HEK293 (cell line): Measurements from ENCODE around the gene TIMM44.

Source experiments
- CTCF ChIA-PET: fragments of 350-600 bp; formaldehyde crosslinking; extraction: SDS; loops from one replicate; lab custom pipeline; 2021; ENCODE audit warnings: antibody characterized with exemption; lab: Yijun Ruan, JAX
- POLR2A ChIA-PET: fragments of 300-600 bp; formaldehyde crosslinking; extraction: SDS; loops from one replicate; lab custom pipeline; 2020; ENCODE audit warnings: antibody characterized with exemption, inconsistent platforms; lab: Yijun Ruan, JAX
- H3K27ac ChIP-seq: fragments of 200-500 bp; sonication (Bioruptor generic); 2 replicates; pipeline ENCODE4 v1.5.1; 2014; ENCODE audit warnings: low read depth, low read length, control low read depth, inconsistent platforms; ENCODE audit errors: extremely low read depth
- H3K36me3 ChIP-seq, 2 experiments: fragments of 200-500 bp in 1 of 2; sonication (Bioruptor generic) in 1 of 2; 1 replicate in 1 of 2; 2 replicates in 1 of 2; pipeline ENCODE4 v1.5.1; 2014 to 2017; ENCODE audit warnings: inconsistent platforms in 2 of 2, low read length in 2 of 2; ENCODE audit not compliant: control insufficient read depth in 2 of 2, insufficient read depth in 1 of 2
- H3K4me1 ChIP-seq: fragments of 200-500 bp; sonication (Bioruptor generic); 2 replicates; pipeline ENCODE4 v1.5.1; 2014; ENCODE audit warnings: mild to moderate bottlenecking, low read length, inconsistent platforms; ENCODE audit not compliant: control insufficient read depth, insufficient read depth
- H3K4me3 ChIP-seq: 2 replicates; pipeline ENCODE4 v1.5.1; 2011; ENCODE audit warnings: low read depth, mild to moderate bottlenecking, control low read depth, low read length, moderate library complexity
- H3K9me3 ChIP-seq: fragments of 200-500 bp; sonication (Bioruptor generic); 2 replicates; pipeline ENCODE4 v1.5.1; 2014; ENCODE audit warnings: low read depth, low read length, inconsistent platforms; ENCODE audit not compliant: control insufficient read depth, insufficient read depth
- HIC1 ChIP-seq: fragments of 450-650 bp; formaldehyde crosslinking; IDR thresholded peaks from 2 replicates; pipeline ENCODE4 v1.5.1; 2016; ENCODE audit warnings: missing biosample characterization, missing genetic modification characterization
- PBX3 ChIP-seq: sonication (generic); formaldehyde crosslinking; IDR thresholded peaks from 2 replicates; pipeline ENCODE4 v1.8.1; 2022; ENCODE audit warnings: mild to moderate bottlenecking, moderate library complexity, missing genetic modification reagents
- PRDM10 ChIP-seq: fragments of 450-650 bp; formaldehyde crosslinking; IDR thresholded peaks from 2 replicates; pipeline ENCODE4 v1.5.1; 2016; ENCODE audit warnings: missing biosample characterization, missing genetic modification characterization
- REPIN1 ChIP-seq: fragments of 450-650 bp; formaldehyde crosslinking; IDR thresholded peaks from 2 replicates; pipeline ENCODE4 v1.5.1; 2017; ENCODE audit warnings: missing biosample characterization, missing genetic modification characterization, low read depth
- SCRT1 ChIP-seq: fragments of 450-650 bp; formaldehyde crosslinking; IDR thresholded peaks from 2 replicates; pipeline ENCODE4 v1.5.1; 2016; ENCODE audit warnings: missing biosample characterization, missing genetic modification characterization, borderline replicate concordance
- SP2 ChIP-seq: fragments of 450-650 bp; formaldehyde crosslinking; IDR thresholded peaks from 2 replicates; pipeline ENCODE4 v1.5.1; 2016; ENCODE audit warnings: missing biosample characterization, missing genetic modification characterization
- ZBTB21 ChIP-seq: fragments of 450-650 bp; formaldehyde crosslinking; IDR thresholded peaks from 2 replicates; pipeline ENCODE4 v1.5.1; 2017; ENCODE audit warnings: missing biosample characterization, missing genetic modification characterization
- ZBTB6 ChIP-seq: fragments of 450-650 bp; formaldehyde crosslinking; IDR thresholded peaks from 2 replicates; pipeline ENCODE4 v1.5.1; 2017; ENCODE audit warnings: missing biosample characterization, missing genetic modification characterization
- ZNF169 ChIP-seq: fragments of 450-650 bp; formaldehyde crosslinking; IDR thresholded peaks from 2 replicates; pipeline ENCODE4 v1.5.1; 2016; ENCODE audit warnings: missing biosample characterization, missing genetic modification characterization
- ZNF184 ChIP-seq: fragments of 450-650 bp; IDR thresholded peaks from 2 replicates; pipeline ENCODE4 v1.5.1; 2018; ENCODE audit warnings: missing biosample characterization, mild to moderate bottlenecking, missing genetic modification characterization
- ZNF211 ChIP-seq: fragments of 450-650 bp; formaldehyde crosslinking; IDR thresholded peaks from 2 replicates; pipeline ENCODE4 v1.5.1; 2016; ENCODE audit warnings: low read depth, missing biosample characterization, missing genetic modification characterization
- ZNF24 ChIP-seq: fragments of 450-650 bp; formaldehyde crosslinking; IDR thresholded peaks from 2 replicates; pipeline ENCODE4 v1.5.1; 2016; ENCODE audit warnings: missing biosample characterization, missing genetic modification characterization
- ZNF248 ChIP-seq: fragments of 450-650 bp; formaldehyde crosslinking; IDR thresholded peaks from 2 replicates; pipeline ENCODE4 v1.5.1; 2017; ENCODE audit warnings: missing biosample characterization, missing genetic modification characterization
- ZNF292 ChIP-seq: fragments of 450-650 bp; formaldehyde crosslinking; IDR thresholded peaks from 2 replicates; pipeline ENCODE4 v1.5.1; 2016; ENCODE audit warnings: low read depth, missing biosample characterization, missing genetic modification characterization, borderline replicate concordance
- ZNF350 ChIP-seq: fragments of 450-650 bp; formaldehyde crosslinking; IDR thresholded peaks from 2 replicates; pipeline ENCODE4 v1.5.0; 2017; ENCODE audit warnings: missing biosample characterization, mild to moderate bottlenecking, missing genetic modification characterization
- ZNF529 ChIP-seq: fragments of 450-650 bp; formaldehyde crosslinking; IDR thresholded peaks from 2 replicates; pipeline ENCODE4 v1.5.1; 2017; ENCODE audit warnings: missing genetic modification characterization, missing biosample characterization; ENCODE audit not compliant: insufficient replicate concordance
- ZNF548 ChIP-seq: fragments of 450-650 bp; formaldehyde crosslinking; IDR thresholded peaks from 2 replicates; pipeline ENCODE4 v1.5.1; 2016; ENCODE audit warnings: missing biosample characterization, missing genetic modification characterization
- ZNF600 ChIP-seq: fragments of 450-650 bp; formaldehyde crosslinking; IDR thresholded peaks from 2 replicates; pipeline ENCODE4 v1.5.1; 2016; ENCODE audit warnings: missing biosample characterization, missing genetic modification characterization
- ZNF645 ChIP-seq: fragments of 450-650 bp; formaldehyde crosslinking; IDR thresholded peaks from 2 replicates; pipeline ENCODE4; 2016; ENCODE audit warnings: missing biosample characterization, missing genetic modification characterization
- ZNF747 ChIP-seq: fragments of 450-650 bp; formaldehyde crosslinking; IDR thresholded peaks from 2 replicates; pipeline ENCODE4 v1.5.1; 2016; ENCODE audit warnings: missing biosample characterization, missing genetic modification characterization
- ZNF830 ChIP-seq: fragments of 450-650 bp; IDR thresholded peaks from 2 replicates; pipeline ENCODE4 v1.5.0; 2018; ENCODE audit warnings: missing biosample characterization, missing genetic modification characterization, low read depth, mild to moderate bottlenecking, moderate library complexity
- ZSCAN18 ChIP-seq: fragments of 450-650 bp; formaldehyde crosslinking; IDR thresholded peaks from 2 replicates; pipeline ENCODE4 v1.5.1; 2016; ENCODE audit warnings: missing biosample characterization, missing genetic modification characterization

The TIMM44 gene

GRCh38 chr19:7902796-7903243 lies 40.6 kb downstream of the TIMM44 start (continued):
- peak; percentile 48; the same call in 1 of the 2 replicates for TF ChIP-seq PBX3
- no peak for TF ChIP-seq ZNF184
- no peak for TF ChIP-seq ZNF350 (tag by site-specific recombination)
- no peak for TF ChIP-seq ZNF24 (tag by site-specific recombination)
- 0 out of 2 replicates have a peak, but pooled peaks have one; percentile 21 for TF ChIP-seq HIC1 (tag by site-specific recombination)
- TF ChIP-seq SP2: no peak
- 0 out of 2 replicates have a peak, but pooled peaks have one; percentile 20 for TF ChIP-seq PRDM10

GRCh38 chr19:7901337-7901736 lies 42.1 kb downstream of the TIMM44 start:
- Histone ChIP-seq H3K9me3 (no peaks in the 10 kb centered on the region), H3K27ac (no peak overlapping the region), H3K4me1 (peaks cover 5% of the 10 kb centered on the region; the same call in 1 of the 2 replicates), H3K4me3 (no peak overlapping the region), H3K36me3 (peaks cover 3 to 37% of the 10 kb centered on the region in 2 experiments; a peak in 2 of 3 replicates)
- POLR2A ChIA-PET: interaction anchor here (0.6 to 3.4 kb wide), 8 partner anchors 9 to 262 kb away, joined by 3 to 22 read pairs (median 6); partner anchors contain the start of genes LRRC8E and SNAPC2
- CTCF ChIA-PET: interaction anchor here (1.1 to 3.1 kb wide), 3 partner anchors 32 to 333 kb away, joined by 3 to 21 read pairs (median 8); no protein-coding TSS in a partner anchor
- TF ChIP-seq REPIN1 (no peak), ZSCAN18 (tag by site-specific recombination) (no peak), ZNF529 (tag by site-specific recombination) (no peak), PBX3 (no peak), ZNF747 (tag by site-specific recombination) (no peak), ZNF169 (tag by site-specific recombination) (no peak), ZNF248 (tag by site-specific recombination) (no peak), ZNF830 (tag by site-specific recombination) (no peak), ZNF211 (tag by site-specific recombination) (no peak), ZNF292 (tag by site-specific recombination) (no peak), ZBTB6 (tag by site-specific recombination) (no peak), SCRT1 (tag by site-specific recombination) (no peak), ZNF548 (tag by site-specific recombination) (no peak), ZBTB21 (tag by site-specific recombination) (no peak), ZNF645 (tag by site-specific recombination) (no peak), ZNF600 (tag by site-specific recombination) (no peak)
